SK-N-SH treated with all-trans-retinoic acid at 6 μM for 48 hours (cell line): ENCODE data around the gene PLXNA3.
"Not testable (repeated sequence)": the region's sequence is repeated elsewhere in the genome, so short reads cannot be mapped to it uniquely, and the experiment has no call there.

Source experiments
- ATAC-seq: fragments of 200-7000 bp; cut with Tn5 transposase; 3 replicates; pipeline ENCODE4 v1.9.1; 2020; ENCODE audit warnings: mild to moderate bottlenecking, moderate library complexity
- ARNTL ChIP-seq: fragments of 450-650 bp; formaldehyde crosslinking; IDR thresholded peaks from 2 replicates; pipeline ENCODE4 v1.5.0; 2020; ENCODE audit warnings: low read depth, mild to moderate bottlenecking, moderate library complexity, borderline replicate concordance
- CSRNP3 ChIP-seq: fragments of 250-450 bp; sonication (Bioruptor Pico); IDR thresholded peaks from 2 replicates; pipeline ENCODE4 v1.5.1; 2021; ENCODE audit warnings: mild to moderate bottlenecking, moderate library complexity
- ESRRG ChIP-seq: fragments of 250-450 bp; sonication (Bioruptor Pico); IDR thresholded peaks from 2 replicates; pipeline ENCODE4 v1.6.1; 2021; ENCODE audit warnings: mild to moderate bottlenecking
- OSR1 ChIP-seq: fragments of 250-450 bp; sonication (Bioruptor Pico); IDR thresholded peaks from 2 replicates; pipeline ENCODE4 v1.8.0; 2022; ENCODE audit warnings: moderate library complexity, mild to moderate bottlenecking, inconsistent platforms
- PATZ1 ChIP-seq: fragments of 250-450 bp; sonication (Bioruptor Pico); IDR thresholded peaks from 2 replicates; pipeline ENCODE4 v1.8.0; 2020; ENCODE audit warnings: mild to moderate bottlenecking, moderate library complexity, borderline replicate concordance
- PPARA ChIP-seq: fragments of 250-450 bp; sonication (Bioruptor Pico); IDR thresholded peaks from 2 replicates; pipeline ENCODE4 v1.5.0; 2020; ENCODE audit warnings: mild to moderate bottlenecking, borderline replicate concordance
- RARB ChIP-seq: fragments of 250-450 bp; sonication (Bioruptor Pico); IDR thresholded peaks from 2 replicates; pipeline ENCODE4 v1.8.0; 2021; ENCODE audit warnings: mild to moderate bottlenecking, moderate library complexity
- SNAI2 ChIP-seq: fragments of 250-450 bp; sonication (Bioruptor Pico); IDR thresholded peaks from 2 replicates; pipeline ENCODE4 v1.5.0; 2020; ENCODE audit warnings: mild to moderate bottlenecking, moderate library complexity
- TCF4 ChIP-seq: fragments of 250-450 bp; sonication (Bioruptor Pico); IDR thresholded peaks from 2 replicates; pipeline ENCODE4 v1.8.0; 2021; ENCODE audit warnings: mild to moderate bottlenecking, moderate library complexity, borderline replicate concordance
- TOX ChIP-seq: fragments of 250-450 bp; sonication (Bioruptor Pico); IDR thresholded peaks from 2 replicates; pipeline ENCODE4 v1.8.0; 2021; ENCODE audit warnings: mild to moderate bottlenecking, moderate library complexity, borderline replicate concordance
- ZC3H10 ChIP-seq: fragments of 250-450 bp; sonication (Bioruptor Pico); IDR thresholded peaks from 2 replicates; pipeline ENCODE4 v1.5.1; 2021; ENCODE audit warnings: mild to moderate bottlenecking, moderate library complexity
- ZFP3 ChIP-seq: fragments of 250-450 bp; sonication (Bioruptor Pico); IDR thresholded peaks from 2 replicates; pipeline ENCODE4 v1.5.0; 2020; ENCODE audit warnings: mild to moderate bottlenecking, moderate library complexity
- ZFP30 ChIP-seq: fragments of 450-650 bp; formaldehyde crosslinking; IDR thresholded peaks from 2 replicates; pipeline ENCODE4 v1.5.0; 2022; ENCODE audit warnings: mild to moderate bottlenecking, moderate library complexity
- ZNF70 ChIP-seq: fragments of 450-650 bp; formaldehyde crosslinking; IDR thresholded peaks from 2 replicates; pipeline ENCODE4 v1.5.0; 2020; ENCODE audit warnings: mild to moderate bottlenecking, moderate library complexity
- ZNF8 ChIP-seq: fragments of 450-650 bp; formaldehyde crosslinking; IDR thresholded peaks from 2 replicates; pipeline ENCODE4 v1.5.0; 2020; ENCODE audit warnings: mild to moderate bottlenecking, moderate library complexity
- TF ChIP-seq, protein P1 (sequence below): fragments of 250-450 bp; sonication (Bioruptor Pico); IDR thresholded peaks from 2 replicates; pipeline ENCODE4 v1.8.0; 2021; ENCODE audit warnings: low read depth, mild to moderate bottlenecking, moderate library complexity, borderline replicate concordance

PLXNA3 gene

DNA sequence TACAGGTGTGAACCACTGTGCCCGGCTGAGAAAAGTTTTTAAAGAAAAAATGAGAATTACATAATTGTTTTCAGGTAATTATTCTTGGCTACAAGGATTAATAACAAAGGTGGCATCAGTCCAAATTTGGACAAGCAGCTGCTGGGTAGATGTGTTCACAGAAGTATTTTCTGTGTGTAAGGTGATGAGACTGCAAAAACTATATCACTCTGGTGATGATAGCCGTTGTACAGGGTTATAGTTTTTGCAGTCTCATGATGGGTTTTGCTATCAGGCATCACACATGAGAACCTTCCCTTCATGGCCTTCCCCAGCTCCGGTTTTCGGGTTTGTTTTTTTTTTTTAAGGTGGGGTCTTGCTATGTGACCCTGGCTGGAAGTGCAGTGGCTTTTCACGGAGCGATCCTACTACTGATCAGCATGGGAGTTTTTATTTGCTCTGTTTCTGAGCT is 37.4 kb downstream of the PLXNA3 start:
- TF ChIP-seq ZNF70 (CRISPR knock-in tag) = no peak
- no peak for TF ChIP-seq PPARA (CRISPR knock-in tag)
- no peak for ATAC-seq

GRCh38 chrX:154496591-154497137 is 38.6 kb downstream of the PLXNA3 start:
- not testable (repeated sequence) for ATAC-seq

- ATAC-seq = not testable (repeated sequence)
These were observed 43.3 kb downstream of the PLXNA3 start for GRCh38 chrX:154501423-154501822.

DNA sequence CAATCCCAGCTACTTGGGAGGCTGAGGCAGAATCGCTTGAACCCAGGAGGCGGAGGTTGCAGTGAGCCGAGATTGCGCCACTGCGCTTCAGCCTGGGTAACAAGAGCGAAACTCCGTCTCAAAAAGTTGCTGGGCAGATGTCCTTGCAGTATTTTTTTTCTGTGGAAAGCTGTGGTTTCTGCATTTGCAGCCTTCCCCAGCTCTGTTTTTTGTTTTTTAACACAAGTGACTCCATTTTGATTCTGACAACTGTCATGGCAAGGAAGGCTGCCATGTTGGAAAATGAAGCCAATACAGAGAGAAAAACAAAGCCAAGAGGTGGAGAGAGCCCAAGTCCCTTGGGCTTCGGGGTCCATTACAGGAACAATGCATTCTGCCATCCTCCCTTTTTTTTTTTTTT is 44.0 kb downstream of the PLXNA3 start:
- ATAC-seq = no peak

GRCh38 chrX:154502989-154503388 is 44.9 kb downstream of the PLXNA3 start:
- TF ChIP-seq ARNTL (CRISPR knock-in tag) (no peak), ZC3H10 (CRISPR knock-in tag) (no peak), TCF4 (CRISPR knock-in tag) (no peak), ZNF70 (CRISPR knock-in tag) (no peak), ESRRG (CRISPR knock-in tag) (no peak), PATZ1 (CRISPR knock-in tag) (no peak), SNAI2 (CRISPR knock-in tag) (no peak), OSR1 (no peak)
- ATAC-seq = no peak

More for the DNA sequence above, 44.0 kb downstream of the PLXNA3 start:
- no peak for TF ChIP-seq RARB
- TF ChIP-seq CSRNP3 (CRISPR knock-in tag) = no peak
- TF ChIP-seq OSR1 = no peak
- TF ChIP-seq TCF4 (CRISPR knock-in tag) = no peak

DNA sequence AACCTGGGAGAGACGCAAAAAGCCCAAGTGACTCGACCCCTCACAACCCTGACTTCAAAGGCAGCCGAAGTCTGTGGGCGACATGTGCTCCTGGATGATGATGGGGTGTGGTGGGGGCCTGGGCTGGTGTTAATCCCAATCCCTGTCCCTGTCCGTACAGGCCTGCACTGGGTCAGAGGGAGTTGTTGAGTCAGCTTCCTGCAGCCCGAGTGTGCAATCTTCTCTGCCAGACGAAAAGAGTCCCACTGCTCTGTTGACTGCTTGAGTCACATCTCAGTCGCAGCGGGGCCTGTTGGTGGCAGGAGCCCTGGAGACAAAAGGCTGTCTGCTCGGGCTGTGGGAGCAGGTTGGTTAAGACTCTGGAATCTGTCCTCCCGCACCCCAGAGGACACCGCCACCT is 47.7 kb downstream of the PLXNA3 start:
- peak; percentile 61 for ATAC-seq
- TF ChIP-seq TCF4 (CRISPR knock-in tag) = no peak
- no peak for TF ChIP-seq ESRRG (CRISPR knock-in tag)
- no peak for TF ChIP-seq ZFP3
- no peak for TF ChIP-seq PPARA (CRISPR knock-in tag)
- no peak for TF ChIP-seq ZFP30 (CRISPR knock-in tag)
- TF ChIP-seq, protein P1, sequence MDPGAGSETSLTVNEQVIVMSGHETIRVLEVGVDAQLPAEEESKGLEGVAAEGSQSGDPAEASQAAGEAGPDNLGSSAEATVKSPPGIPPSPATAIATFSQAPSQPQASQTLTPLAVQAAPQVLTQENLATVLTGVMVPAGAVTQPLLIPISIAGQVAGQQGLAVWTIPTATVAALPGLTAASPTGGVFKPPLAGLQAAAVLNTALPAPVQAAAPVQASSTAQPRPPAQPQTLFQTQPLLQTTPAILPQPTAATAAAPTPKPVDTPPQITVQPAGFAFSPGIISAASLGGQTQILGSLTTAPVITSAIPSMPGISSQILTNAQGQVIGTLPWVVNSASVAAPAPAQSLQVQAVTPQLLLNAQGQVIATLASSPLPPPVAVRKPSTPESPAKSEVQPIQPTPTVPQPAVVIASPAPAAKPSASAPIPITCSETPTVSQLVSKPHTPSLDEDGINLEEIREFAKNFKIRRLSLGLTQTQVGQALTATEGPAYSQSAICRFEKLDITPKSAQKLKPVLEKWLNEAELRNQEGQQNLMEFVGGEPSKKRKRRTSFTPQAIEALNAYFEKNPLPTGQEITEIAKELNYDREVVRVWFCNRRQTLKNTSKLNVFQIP (CRISPR knock-in tag) = no peak
- no peak for TF ChIP-seq ARNTL (CRISPR knock-in tag)
- TF ChIP-seq ZNF70 (CRISPR knock-in tag) = no peak
- TF ChIP-seq TOX (CRISPR knock-in tag) = no peak
- TF ChIP-seq PATZ1 (CRISPR knock-in tag) = no peak
- TF ChIP-seq ZNF8 (CRISPR knock-in tag) = no peak
- TF ChIP-seq ZC3H10 (CRISPR knock-in tag) = no peak
